Midbrain (tissue), 1 donor: ENCODE measurements around the gene IL20RB.

Experiments used
- DNase-seq: peaks from one replicate; lab custom pipeline; 2025; lab: John Stamatoyannopoulos, UW

The IL20RB gene

DNA sequence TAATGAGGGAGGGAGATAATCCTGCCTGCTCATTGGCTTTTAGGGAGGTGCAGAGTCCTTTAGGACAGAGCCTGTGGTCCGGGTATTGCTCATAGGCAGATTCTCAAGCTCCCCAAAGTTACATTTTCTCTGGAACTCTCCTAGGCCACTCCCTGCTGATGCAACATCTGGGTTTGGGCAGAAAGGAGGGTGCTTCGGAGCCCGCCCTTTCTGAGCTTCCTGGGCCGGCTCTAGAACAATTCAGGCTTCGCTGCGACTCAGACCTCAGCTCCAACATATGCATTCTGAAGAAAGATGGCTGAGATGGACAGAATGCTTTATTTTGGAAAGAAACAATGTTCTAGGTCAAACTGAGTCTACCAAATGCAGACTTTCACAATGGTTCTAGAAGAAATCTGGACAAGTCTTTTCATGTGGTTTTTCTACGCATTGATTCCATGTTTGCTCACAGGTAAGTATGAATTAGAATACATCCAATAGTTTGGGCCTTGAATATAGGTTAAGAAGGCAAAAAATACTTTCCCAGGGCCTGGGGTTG, at the start of gene IL20RB:
Gene IL20RB (plus strand): TSS at position 233 of the 538 bp plus-strand sequence. CDS start 131 bp downstream, at position 364.
- no peak for DNase-seq

DNA sequence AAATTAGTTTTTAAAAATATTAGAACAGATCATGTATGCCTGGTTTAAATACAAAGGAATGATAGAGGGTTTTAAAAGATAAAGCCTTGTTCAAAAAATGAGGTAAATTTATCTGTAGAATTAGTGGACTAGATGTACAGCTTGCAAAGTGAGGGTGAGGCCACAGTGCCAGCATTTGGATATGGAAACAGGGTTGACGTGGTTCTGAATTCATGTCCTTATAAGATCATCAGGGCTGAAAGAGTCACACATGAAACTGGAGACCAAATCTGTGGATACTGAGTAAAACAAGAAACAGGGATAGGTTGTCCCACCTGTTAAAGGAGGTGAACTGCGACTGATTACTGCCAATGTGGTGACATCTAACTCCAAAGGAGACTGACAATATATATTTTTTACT, 49.5 kb upstream of the IL20RB start:
- DNase-seq, result no peak

- no peak for DNase-seq
Observed at GRCh38 chr3:136909187-136909586, 48.6 kb upstream of the IL20RB start.

DNA sequence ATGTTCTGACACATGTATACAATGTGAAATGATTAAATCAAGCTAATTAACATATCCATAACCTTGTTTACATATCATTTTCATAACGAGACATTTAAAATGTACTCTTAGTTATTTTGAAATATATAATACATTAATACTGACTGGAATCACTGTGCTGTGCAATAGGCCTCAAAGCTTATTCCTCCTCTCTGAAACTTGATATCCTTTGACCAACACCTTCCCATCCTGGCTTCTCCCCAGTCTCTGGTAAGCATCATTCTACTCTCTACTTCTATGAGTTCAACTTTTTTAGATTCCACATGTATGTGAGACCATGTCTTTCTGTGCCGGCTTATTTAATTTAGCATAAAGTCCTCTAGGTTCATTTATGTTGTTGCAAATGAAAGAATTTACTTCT, 47.1 kb upstream of the IL20RB start:
- DNase-seq, result no peak

- DNase-seq, result no peak
Observed at GRCh38 chr3:136913168-136913567, 44.6 kb upstream of the IL20RB start.

DNA sequence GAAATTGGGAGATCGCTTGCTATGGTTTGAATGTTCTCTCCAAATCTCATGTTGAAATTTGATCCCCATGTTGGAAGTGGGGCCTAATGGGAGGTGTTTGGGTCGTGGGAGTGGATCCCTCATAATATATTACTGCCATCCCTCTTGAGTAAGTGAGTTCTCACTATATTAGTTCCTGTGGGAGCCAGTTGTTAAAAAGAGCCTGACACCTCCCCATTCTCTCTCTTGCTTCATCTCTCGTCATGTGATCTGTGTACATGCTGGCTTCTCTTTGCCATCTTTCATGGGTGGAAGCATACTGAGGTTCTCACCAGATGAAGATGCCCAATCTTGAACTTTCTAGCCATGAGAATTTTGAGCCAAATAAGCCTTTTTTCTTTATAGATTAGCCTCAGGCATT, 43.0 kb upstream of the IL20RB start:
- no peak for DNase-seq

DNA sequence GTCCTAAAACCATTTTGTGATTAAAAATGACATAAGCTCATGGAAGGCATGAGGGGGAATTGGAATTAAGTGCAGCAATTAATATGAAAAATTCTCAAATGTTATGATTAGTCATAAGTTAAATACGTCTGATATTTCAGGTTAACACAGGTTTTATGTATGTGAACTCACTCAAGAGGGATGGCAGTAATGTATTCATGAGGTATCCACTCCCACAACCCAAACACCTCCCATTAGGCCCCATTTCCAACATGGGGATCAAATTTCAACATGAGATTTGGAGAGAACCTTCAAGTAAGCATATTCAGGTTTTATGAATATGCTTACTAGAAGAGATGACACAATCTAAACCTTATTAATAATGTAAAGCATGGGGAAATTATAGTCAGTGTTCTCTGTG, 41.6 kb upstream of the IL20RB start:
- DNase-seq, result no peak

- no peak for DNase-seq
Observed at GRCh38 chr3:136919799-136920580, 37.8 kb upstream of the IL20RB start.

DNA sequence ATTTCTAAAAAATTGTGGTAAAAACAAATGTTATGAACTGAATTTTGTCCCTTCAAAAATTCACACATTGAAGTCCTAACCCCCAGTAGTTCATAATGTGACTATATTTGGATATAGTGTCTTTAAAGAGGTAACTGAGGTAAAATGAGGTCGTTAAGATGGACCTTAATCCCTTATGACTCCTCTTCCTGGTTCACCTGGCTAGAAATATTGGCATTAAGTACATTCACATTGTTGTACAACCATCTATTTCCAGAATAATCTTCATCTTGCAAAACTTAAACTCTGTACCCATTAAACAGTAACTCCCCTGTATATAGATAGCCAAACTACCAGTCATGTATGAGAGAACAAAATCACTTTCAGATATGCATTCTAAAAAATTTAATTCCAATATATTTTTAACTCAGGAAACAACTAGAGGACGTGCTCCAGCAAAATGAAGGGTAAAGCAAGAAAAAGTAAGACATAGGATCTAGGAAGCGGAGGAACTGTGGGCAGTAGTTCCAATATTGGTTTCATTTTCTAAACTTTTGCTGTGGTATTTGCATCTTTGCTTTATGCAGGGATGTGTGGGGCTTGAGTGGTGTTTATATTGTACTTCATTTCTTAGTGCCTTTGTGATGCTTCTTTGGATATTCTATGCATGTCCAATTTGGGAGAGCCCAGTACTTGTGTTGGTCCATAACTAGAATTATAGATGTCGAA, 36.7 kb upstream of the IL20RB start:
- no peak for DNase-seq

DNA sequence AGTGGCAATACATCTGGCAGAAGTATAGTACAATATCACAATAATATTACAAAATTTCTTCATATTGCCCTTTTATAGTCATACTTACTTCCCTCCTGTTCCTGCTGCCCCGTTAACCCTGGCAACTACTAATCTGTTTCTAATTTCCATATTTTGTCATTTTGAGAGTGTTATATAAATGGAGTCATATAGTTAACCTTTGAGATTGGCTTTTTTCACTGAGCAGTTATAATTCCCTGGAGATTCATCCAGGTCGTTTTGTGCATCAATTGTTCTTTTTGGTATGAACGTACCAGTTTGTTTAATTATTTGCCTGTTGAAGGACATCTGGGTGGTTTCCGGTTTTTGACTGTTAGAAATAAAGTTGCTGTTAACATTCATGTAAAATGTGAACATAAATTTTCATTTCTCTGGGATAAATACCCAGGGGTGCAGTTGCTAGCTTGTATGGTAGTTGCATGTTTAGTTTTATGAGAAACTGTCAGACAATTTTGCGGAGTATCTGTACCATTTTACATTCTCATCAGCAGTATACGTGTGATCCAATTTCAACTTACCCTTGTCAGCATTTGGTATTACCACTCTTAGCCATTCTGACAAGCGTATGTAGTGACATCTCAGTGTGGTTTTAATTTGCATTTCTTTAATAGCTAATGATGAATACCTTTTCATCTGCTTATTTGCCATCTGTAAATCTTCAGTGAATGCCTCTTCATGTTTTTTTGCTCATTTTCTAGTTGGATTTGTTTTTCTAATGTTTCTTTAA, 32.2 kb upstream of the IL20RB start:
- no peak for DNase-seq

DNA sequence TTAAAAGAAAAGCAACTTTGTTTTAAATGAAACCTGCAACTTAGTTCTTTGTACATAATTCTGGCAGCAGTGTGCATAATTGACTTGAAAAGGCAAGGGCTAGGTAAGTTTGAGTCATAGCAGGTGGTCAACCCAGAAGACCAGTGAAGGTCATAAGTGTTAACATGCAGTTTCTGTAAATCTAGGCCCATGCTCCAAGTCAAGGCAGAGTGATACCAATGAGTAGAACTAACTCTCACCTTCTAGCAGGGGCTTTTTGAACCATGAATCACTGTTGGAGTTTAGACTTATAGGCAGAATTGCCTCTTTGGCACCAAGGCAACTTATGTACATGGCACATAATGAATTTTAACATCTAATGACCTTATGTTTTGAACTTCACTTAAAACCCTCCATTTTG, 29.5 kb upstream of the IL20RB start:
- DNase-seq, result no peak

DNA sequence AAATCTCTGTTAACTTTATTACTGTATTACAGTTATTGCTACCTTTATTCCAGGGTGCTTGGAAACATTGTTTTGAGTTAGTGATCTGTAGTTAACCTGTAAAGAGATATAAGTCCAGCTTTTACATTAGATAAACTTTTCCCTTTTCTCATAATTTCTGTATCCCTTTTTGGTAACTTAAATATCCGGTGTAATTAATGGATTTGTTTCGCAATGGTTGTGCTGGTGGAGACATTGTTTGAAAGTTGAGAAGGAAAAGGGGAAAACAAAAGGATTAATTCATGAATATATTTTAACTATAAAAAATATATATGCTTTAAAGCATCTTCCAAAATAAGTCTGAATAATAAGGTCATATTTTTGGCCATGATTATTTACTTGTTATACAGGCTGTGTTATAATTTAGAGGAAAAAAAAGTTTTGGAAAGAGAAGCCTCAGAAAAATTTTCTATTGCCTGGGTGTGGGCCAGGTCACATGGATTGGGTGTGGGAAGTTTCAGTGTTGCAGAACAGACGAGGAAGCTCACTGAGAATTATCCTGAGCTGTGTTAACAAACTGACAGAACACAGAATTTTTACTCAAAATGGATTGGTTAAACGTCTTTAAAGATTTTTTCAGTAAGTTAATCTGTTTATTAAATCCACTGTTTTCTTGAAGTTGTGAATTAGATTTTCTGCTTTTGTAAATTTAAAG, 27.7 kb upstream of the IL20RB start:
- peak; percentile 22 for DNase-seq

DNA sequence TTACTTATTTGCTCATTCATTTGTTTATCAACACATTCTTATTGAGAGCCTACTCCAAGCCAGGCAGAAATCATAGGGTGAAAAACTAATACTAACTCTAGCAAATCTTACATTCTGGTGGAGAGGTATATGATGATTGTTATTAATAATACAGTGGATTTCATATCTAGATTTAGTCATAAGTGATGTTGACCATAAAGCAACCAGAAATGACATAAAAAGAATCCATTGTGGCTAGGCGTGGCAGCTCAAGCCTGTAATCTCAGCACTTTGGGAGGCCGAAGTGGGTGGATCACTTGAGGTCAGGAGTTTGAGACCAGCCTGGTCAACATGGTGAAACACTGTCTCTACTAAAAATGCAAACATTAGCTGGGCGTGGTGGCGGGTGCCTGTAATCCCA, 26.2 kb upstream of the IL20RB start:
- no peak for DNase-seq

- no peak for DNase-seq
Observed at GRCh38 chr3:136932523-136932922, 25.3 kb upstream of the IL20RB start.

DNA sequence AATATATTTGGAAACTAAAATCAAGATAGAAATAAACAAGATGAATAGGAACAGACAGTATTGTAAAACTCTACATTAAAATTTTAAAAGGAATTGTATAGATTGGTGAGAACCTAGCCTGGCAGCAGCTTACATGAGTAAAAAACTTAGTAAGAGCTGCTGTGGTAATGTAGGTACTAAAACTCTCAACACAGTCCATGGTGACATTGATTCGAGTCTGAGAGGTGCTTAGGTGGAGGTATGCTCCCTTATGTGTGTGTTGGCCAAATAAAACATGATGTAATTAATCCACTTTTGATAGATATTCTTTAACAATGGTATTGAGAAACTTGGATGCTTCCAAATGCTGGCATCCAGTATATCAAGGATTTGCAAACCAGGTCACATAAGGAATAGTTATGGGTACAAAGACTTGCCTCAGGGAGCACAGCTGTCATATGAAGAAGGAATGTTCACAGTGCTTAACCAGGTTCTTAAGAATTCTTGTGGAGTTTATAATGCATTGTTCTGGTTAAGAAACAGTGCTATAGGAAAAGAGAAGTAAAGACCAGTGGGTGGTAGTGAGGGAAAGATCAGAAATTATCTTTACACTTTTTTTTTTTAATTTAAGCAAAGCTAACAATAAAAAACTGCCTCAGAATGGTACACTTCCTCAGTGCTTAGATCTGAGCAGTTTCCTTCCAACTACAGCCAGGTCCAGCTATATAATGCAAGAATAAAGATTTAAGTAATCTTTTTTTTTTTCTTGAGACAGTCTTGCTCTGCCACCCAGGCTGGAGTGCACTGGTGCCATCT, 24.6 kb upstream of the IL20RB start:
- DNase-seq, result no peak

- DNase-seq, result no peak
Observed at GRCh38 chr3:136937175-136937574, 20.6 kb upstream of the IL20RB start.

GRCh38 chr3:136937851-136938250, 19.9 kb upstream of the IL20RB start:
- no peak for DNase-seq

GRCh38 chr3:136938334-136938733, 19.4 kb upstream of the IL20RB start:
- no peak for DNase-seq

- no peak for DNase-seq
Observed at GRCh38 chr3:136939489-136939888, 18.3 kb upstream of the IL20RB start.

DNA sequence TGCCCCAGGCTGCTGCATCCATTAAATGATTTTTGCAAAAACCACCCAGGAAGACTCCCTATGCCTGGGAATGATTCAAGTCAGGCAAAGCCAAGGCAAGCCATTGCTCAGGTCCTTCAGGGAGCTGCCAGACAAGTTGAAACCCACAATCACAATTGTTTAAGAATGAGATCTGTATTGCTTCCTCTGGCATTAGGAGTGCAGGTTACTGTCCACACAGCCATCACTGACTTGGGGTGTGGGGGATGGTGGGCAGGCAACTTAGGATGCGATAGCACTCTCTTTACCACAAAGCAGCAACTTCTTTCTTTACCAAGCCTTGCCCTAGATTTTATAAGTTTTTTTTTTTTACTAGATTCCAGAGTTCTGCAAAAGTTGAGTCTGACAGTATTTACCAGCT, 15.0 kb upstream of the IL20RB start:
- no peak for DNase-seq

- no peak for DNase-seq
Observed at GRCh38 chr3:136943436-136943835, 14.3 kb upstream of the IL20RB start.
